ENCODE measurements around the gene DROSHA.

DNA sequence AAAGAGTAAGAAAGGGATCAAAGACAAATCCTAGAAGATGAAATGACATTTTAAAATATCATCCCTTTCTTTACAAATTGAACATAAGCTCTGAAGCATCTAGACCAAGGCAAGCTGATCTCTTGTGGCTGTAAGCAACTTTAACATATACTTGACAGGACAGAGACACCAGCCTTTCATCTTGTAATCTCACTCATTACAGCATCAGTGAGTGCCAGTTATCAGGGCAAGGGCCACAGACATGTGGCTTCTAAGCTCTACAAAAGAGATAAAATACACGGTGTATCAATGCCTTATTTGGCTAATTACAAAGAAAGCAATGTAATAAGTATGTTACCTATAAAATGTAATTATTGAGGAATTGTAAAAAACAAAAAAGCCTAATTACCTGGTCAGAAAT lies 95.0 kb downstream of the DROSHA start:
- TF ChIP-seq POLR2A (IDR thresholded peaks at IDR 0.05; ENCODE audit: low read depth, low read length), result no peak
- TF ChIP-seq EZH2 (IDR thresholded peaks at IDR 0.05; ENCODE audit: borderline replicate concordance, low read depth, low read length, severe bottlenecking), result no peak
- TF ChIP-seq, protein P1, sequence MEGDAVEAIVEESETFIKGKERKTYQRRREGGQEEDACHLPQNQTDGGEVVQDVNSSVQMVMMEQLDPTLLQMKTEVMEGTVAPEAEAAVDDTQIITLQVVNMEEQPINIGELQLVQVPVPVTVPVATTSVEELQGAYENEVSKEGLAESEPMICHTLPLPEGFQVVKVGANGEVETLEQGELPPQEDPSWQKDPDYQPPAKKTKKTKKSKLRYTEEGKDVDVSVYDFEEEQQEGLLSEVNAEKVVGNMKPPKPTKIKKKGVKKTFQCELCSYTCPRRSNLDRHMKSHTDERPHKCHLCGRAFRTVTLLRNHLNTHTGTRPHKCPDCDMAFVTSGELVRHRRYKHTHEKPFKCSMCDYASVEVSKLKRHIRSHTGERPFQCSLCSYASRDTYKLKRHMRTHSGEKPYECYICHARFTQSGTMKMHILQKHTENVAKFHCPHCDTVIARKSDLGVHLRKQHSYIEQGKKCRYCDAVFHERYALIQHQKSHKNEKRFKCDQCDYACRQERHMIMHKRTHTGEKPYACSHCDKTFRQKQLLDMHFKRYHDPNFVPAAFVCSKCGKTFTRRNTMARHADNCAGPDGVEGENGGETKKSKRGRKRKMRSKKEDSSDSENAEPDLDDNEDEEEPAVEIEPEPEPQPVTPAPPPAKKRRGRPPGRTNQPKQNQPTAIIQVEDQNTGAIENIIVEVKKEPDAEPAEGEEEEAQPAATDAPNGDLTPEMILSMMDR (IDR thresholded peaks at IDR 0.05; ENCODE audit: extremely low read depth in 1 of 2, insufficient read depth in 1 of 2, low read depth in 1 of 2, low read length in 2 of 2), result no peak
- no peak for TF ChIP-seq POLR2AphosphoS5 (IDR thresholded peaks at IDR 0.05; ENCODE audit: insufficient read depth, low read depth, low read length)
- no peak for TF ChIP-seq MAX (IDR thresholded peaks at IDR 0.05; ENCODE audit: insufficient read depth, insufficient read length)
- no peak for TF ChIP-seq JUN (IDR thresholded peaks at IDR 0.05; ENCODE audit: borderline replicate concordance, insufficient read depth, insufficient read length, low read depth)
- TF ChIP-seq GATA2 (IDR thresholded peaks at IDR 0.05; ENCODE audit: insufficient read depth, insufficient read length, low read depth, low read length), result no peak
- no peak for TF ChIP-seq FOS (IDR thresholded peaks at IDR 0.05; ENCODE audit: borderline replicate concordance, insufficient read depth, low read length)
- no peak for TF ChIP-seq MYC (IDR thresholded peaks at IDR 0.05; ENCODE audit: low read depth, low read length)

Measured in endothelial cell of umbilical vein (primary cell).